HG02885 (cell line): ENCODE measurements around the gene ATP11C.
A peak's percentile ranks its signal among the peaks of the same experiment; 100 is the strongest.
"Not testable (repeated sequence)": the region's sequence is repeated elsewhere in the genome, so short reads cannot be mapped to it uniquely, and the experiment has no call there.

Experiments used
- ATAC-seq: cut with Tn5 transposase; IDR thresholded peaks from one replicate; pipeline ENCODE4 v1.9.1; 2021; ENCODE audit warnings: mild to moderate bottlenecking; ENCODE audit not compliant: unreplicated experiment, poor library complexity

Gene ATP11C

GRCh38 chrX:139929876-139930275 is 3.0 kb downstream of the ATP11C start:
- no peak for ATAC-seq

GRCh38 chrX:139924696-139925095 is 8.2 kb downstream of the ATP11C start:
- no peak for ATAC-seq

- ATAC-seq, result no peak
Measured at GRCh38 chrX:139924069-139924695, 8.7 kb downstream of the ATP11C start.

- ATAC-seq, result not testable (repeated sequence)
Measured at GRCh38 chrX:139921142-139921541, 11.7 kb downstream of the ATP11C start.

- ATAC-seq, result no peak
Measured at GRCh38 chrX:139920316-139920715, 12.5 kb downstream of the ATP11C start.

- ATAC-seq, result no peak
Measured at GRCh38 chrX:139914421-139914820, 18.4 kb downstream of the ATP11C start.

GRCh38 chrX:139909712-139910111 is 23.1 kb downstream of the ATP11C start:
- peak; percentile 73 for ATAC-seq

GRCh38 chrX:139907078-139907477 is 25.8 kb downstream of the ATP11C start:
- no peak for ATAC-seq

- no peak for ATAC-seq
Measured at GRCh38 chrX:139905743-139906142, 27.1 kb downstream of the ATP11C start.

GRCh38 chrX:139905051-139905450 is 27.8 kb downstream of the ATP11C start:
- ATAC-seq, result no peak

GRCh38 chrX:139903210-139903609 is 29.6 kb downstream of the ATP11C start:
- ATAC-seq, result no peak

GRCh38 chrX:139902559-139902958 is 30.3 kb downstream of the ATP11C start:
- no peak for ATAC-seq

GRCh38 chrX:139898334-139898733 is 34.5 kb downstream of the ATP11C start:
- ATAC-seq, result no peak

GRCh38 chrX:139892512-139892911 is 40.3 kb downstream of the ATP11C start:
- ATAC-seq, result peak; percentile 87

- ATAC-seq, result no peak
Measured at GRCh38 chrX:139890991-139891700, 41.7 kb downstream of the ATP11C start.

- no peak for ATAC-seq
Measured at GRCh38 chrX:139889760-139890159, 43.1 kb downstream of the ATP11C start.

GRCh38 chrX:139883984-139884383 is 48.9 kb downstream of the ATP11C start:
- no peak for ATAC-seq

- ATAC-seq, result no peak
Measured at GRCh38 chrX:139882299-139882698, 50.6 kb downstream of the ATP11C start.

GRCh38 chrX:139881572-139881971 is 51.3 kb downstream of the ATP11C start:
- ATAC-seq, result no peak

- ATAC-seq, result no peak
Measured at GRCh38 chrX:139881130-139881529, 51.7 kb downstream of the ATP11C start.

GRCh38 chrX:139877710-139878414 is 55.0 kb downstream of the ATP11C start:
- no peak for ATAC-seq
